Thoracic aorta (tissue), 2 donors: Measurements from ENCODE around the gene RASAL2. TPM values are rescaled to one million over a fixed set of nuclear protein-coding genes. Genes with fewer than 3 reads are reported as not detected.

Experiments
- ATAC-seq: fragments of 150-250 bp; one replicate; pipeline ENCODE4 v1.8.0; 2017; ENCODE audit warnings: low read depth; ENCODE audit not compliant: insufficient number of reproducible peaks, low FRiP score
- DNase-seq: peaks from one replicate; pipeline ENCODE4 v3.0.0-alpha.2; 2020; ENCODE audit warnings: low spot score
- H3K27ac ChIP-seq, 2 donors: fragments of 200-600 bp; sonication (generic); 1 replicate in 1 of 2; 2 replicates in 1 of 2; pipeline ENCODE4 v1.5.1; 2016; ENCODE audit warnings: mild to moderate bottlenecking in 2 of 2, moderate library complexity in 2 of 2
- H3K27me3 ChIP-seq: fragments of 200-600 bp; sonication (generic); replicated peaks from 2 replicates; pipeline ENCODE4 v1.6.0; 2016; ENCODE audit warnings: mild to moderate bottlenecking; ENCODE audit not compliant: insufficient read depth
- H3K36me3 ChIP-seq: fragments of 200-600 bp; sonication (generic); one replicate; pipeline ENCODE4 v1.5.1; 2016
- H3K4me1 ChIP-seq, 2 donors: fragments of 200-600 bp; sonication (generic); 1 replicate in 1 of 2; 2 replicates in 1 of 2; pipeline versions ENCODE4 v1.5.1 to v1.6.0; 2016; ENCODE audit warnings: low read depth in 2 of 2, mild to moderate bottlenecking in 1 of 2; ENCODE audit not compliant: control insufficient read depth in 1 of 2
- H3K4me3 ChIP-seq: fragments of 200-600 bp; sonication (generic); 2 replicates; pipeline ENCODE4 v1.5.1; 2016; ENCODE audit warnings: mild to moderate bottlenecking
- H3K9me3 ChIP-seq: fragments of 200-600 bp; sonication (generic); 2 replicates; pipeline ENCODE4 v1.5.1; 2016
- CTCF ChIP-seq: fragments of 200-600 bp; sonication (generic); IDR thresholded peaks from one replicate; pipeline ENCODE4 v1.5.1; 2019; ENCODE audit warnings: antibody characterized with exemption
- total RNA-seq, 2 donors: library from RNA; depleted of rRNA; stranded (reverse); fragments of >200 nt; gene quantifications; one replicate each; pipeline versions ENCODE4 v1.1.0 to v1.2.3, GENCODE V29; 2016

The RASAL2 gene
- total RNA-seq, 2 donors from 2014 or later: 38.0 to 45.1 TPM

GRCh38 chr1:178528228-178528952 is 434.5 kb downstream of the RASAL2 start:
- no peak overlapping the region for H3K4me3 ChIP-seq
- no peak for TF ChIP-seq CTCF
- no peaks in the 10 kb centered on the region for H3K9me3 ChIP-seq
- H3K27ac ChIP-seq: no peak overlapping the region
- peaks cover 0 to 3% of the 10 kb centered on the region in 2 donors for H3K4me1 ChIP-seq
- H3K36me3 ChIP-seq: no peaks in the 10 kb centered on the region
- ATAC-seq (no peak), DNase-seq (no peak)
- H3K27me3 ChIP-seq: no peaks in the 10 kb centered on the region

- Histone ChIP-seq H3K36me3 (no peaks in the 10 kb centered on the region), H3K4me1 (peaks cover 0 to 3% of the 10 kb centered on the region in 2 donors), H3K27ac (no peak overlapping the region), H3K27me3 (no peaks in the 10 kb centered on the region), H3K9me3 (no peaks in the 10 kb centered on the region), H3K4me3 (no peak overlapping the region)
- TF ChIP-seq CTCF: no peak
- DNase-seq (no peak), ATAC-seq (no peak)
These were observed 435.0 kb downstream of the RASAL2 start for GRCh38 chr1:178528953-178529335.

- Histone ChIP-seq H3K36me3 (no peaks in the 10 kb centered on the region), H3K4me1 (peaks cover 0 to 3% of the 10 kb centered on the region in 2 donors), H3K27ac (no peak overlapping the region), H3K4me3 (no peak overlapping the region), H3K27me3 (no peaks in the 10 kb centered on the region), H3K9me3 (no peaks in the 10 kb centered on the region)
- DNase-seq (no peak), ATAC-seq (no peak)
- no peak for TF ChIP-seq CTCF
These were observed 435.6 kb downstream of the RASAL2 start for GRCh38 chr1:178529364-178530036.

GRCh38 chr1:178530037-178530402 is 436.1 kb downstream of the RASAL2 start:
- Histone ChIP-seq H3K9me3 (no peaks in the 10 kb centered on the region), H3K36me3 (no peaks in the 10 kb centered on the region), H3K27ac (no peak overlapping the region), H3K27me3 (no peaks in the 10 kb centered on the region), H3K4me1 (peaks cover 0 to 3% of the 10 kb centered on the region in 2 donors), H3K4me3 (no peak overlapping the region)
- DNase-seq (no peak), ATAC-seq (no peak)
- TF ChIP-seq CTCF: no peak

- no peak overlapping the region for H3K4me3 ChIP-seq
- H3K4me1 ChIP-seq: peaks cover 0 to 3% of the 10 kb centered on the region in 2 donors
- TF ChIP-seq CTCF: no peak
- no peaks in the 10 kb centered on the region for H3K36me3 ChIP-seq
- ATAC-seq: no peak
- no peak for DNase-seq
- no peaks in the 10 kb centered on the region for H3K9me3 ChIP-seq
- no peak overlapping the region for H3K27ac ChIP-seq
- no peaks in the 10 kb centered on the region for H3K27me3 ChIP-seq
These were observed 436.6 kb downstream of the RASAL2 start for GRCh38 chr1:178530502-178530901.
